Spinal cord (tissue), 10 donors: ENCODE data around the gene GRK5. TPM values are rescaled to one million over a fixed set of nuclear protein-coding genes. Genes with fewer than 3 reads are reported as not detected.
"Not testable (repeated sequence)": the region's sequence is repeated elsewhere in the genome, so short reads cannot be mapped to it uniquely, and the experiment has no call there.

Experiments used
- DNase-seq, 6 donors: peaks; one replicate each; pipeline versions ENCODE4 v3.0.0 to v3.0.0-alpha.2; 2013 to 2015; ENCODE audit warnings: low spot score in 6 of 6, low read depth in 4 of 6
- H3K27ac ChIP-seq: one replicate; pipeline ENCODE4 v1.5.1; 2013; ENCODE audit warnings: low read depth, low read length, control low read depth
- H3K27me3 ChIP-seq: one replicate; pipeline ENCODE4 v1.6.1; 2013; ENCODE audit warnings: low read length; ENCODE audit not compliant: control insufficient read depth, insufficient read depth
- H3K36me3 ChIP-seq: one replicate; pipeline ENCODE4 v1.6.1; 2013; ENCODE audit warnings: low read length; ENCODE audit not compliant: control insufficient read depth, insufficient read depth
- H3K4me1 ChIP-seq: one replicate; pipeline ENCODE4 v1.6.1; 2013; ENCODE audit warnings: low read length; ENCODE audit not compliant: control insufficient read depth, insufficient read depth
- H3K4me3 ChIP-seq: one replicate; pipeline ENCODE4 v1.5.1; 2013; ENCODE audit warnings: low read depth, low read length, control low read depth
- H3K9me3 ChIP-seq: one replicate; pipeline ENCODE4 v1.6.1; 2013; ENCODE audit warnings: low read length; ENCODE audit not compliant: control insufficient read depth, insufficient read depth
- WGBS: methylation state at CpG from one replicate; pipeline ENCODE4 v1.1.5; 2013; ENCODE audit warnings: missing lambda C conversion rate; ENCODE audit not compliant: insufficient coverage; 5-methylcytosine and 5-hydroxymethylcytosine counted together
- polyA plus RNA-seq, 2 donors: library from polyadenylated mRNA; unstranded; fragments of 120-200 nt; gene quantifications; one replicate each; pipeline ENCODE4 v1.2.1, GENCODE V29; 2013; ENCODE audit not compliant: insufficient read length in 2 of 2
- total RNA-seq, 2 donors: library from RNA; depleted of rRNA in 1 of 2; stranded (reverse); fragments of 120-200 nt in 1 of 2; fragments of >200 nt in 1 of 2; gene quantifications; one replicate each; pipeline versions ENCODE4 v1.2.3 to v1.2.4, GENCODE V29; 2013 to 2014
- donor health status: healthy.

The GRK5 gene
- total and polyA plus RNA-seq, 4 donors: 15.6 to 29.5 (median 25.6) TPM

- Histone ChIP-seq H3K27ac (peak overlapping the region; percentile 86), H3K4me3 (no peak overlapping the region), H3K9me3 (no peaks in the 10 kb centered on the region), H3K27me3 (no peaks in the 10 kb centered on the region), H3K4me1 (peaks cover 32% of the 10 kb centered on the region), H3K36me3 (no peaks in the 10 kb centered on the region)
- peak in 1 of 6 donors; percentile 74 for DNase-seq
- 48% methylated on average over 10 of the region's 16 CpGs for WGBS
Observed at GRCh38 chr10:119253433-119254174, 46.2 kb downstream of the GRK5 start.

- DNase-seq: no peak
- Histone ChIP-seq H3K9me3 (no peaks in the 10 kb centered on the region), H3K27me3 (no peaks in the 10 kb centered on the region), H3K27ac (peak overlapping the region; percentile 86), H3K4me3 (no peak overlapping the region), H3K4me1 (peaks cover 34% of the 10 kb centered on the region), H3K36me3 (no peaks in the 10 kb centered on the region)
- WGBS: 74% methylated on average over 3 of the region's 3 CpGs
Observed at GRCh38 chr10:119254335-119254734, 47.0 kb downstream of the GRK5 start.

- Histone ChIP-seq H3K27ac (no peak overlapping the region), H3K4me3 (no peak overlapping the region), H3K36me3 (no peaks in the 10 kb centered on the region), H3K27me3 (no peaks in the 10 kb centered on the region), H3K9me3 (no peaks in the 10 kb centered on the region), H3K4me1 (peaks cover 30% of the 10 kb centered on the region)
- DNase-seq: no peak
- 77% methylated on average over 7 of the region's 8 CpGs for WGBS
Observed at GRCh38 chr10:119256030-119256429, 48.7 kb downstream of the GRK5 start.

GRCh38 chr10:119256897-119257296 lies 49.5 kb downstream of the GRK5 start:
- no peak overlapping the region for H3K27ac ChIP-seq
- no peaks in the 10 kb centered on the region for H3K27me3 ChIP-seq
- no peak for DNase-seq
- WGBS: no CpG with 5 or more reads among the region's 5 CpGs
- H3K36me3 ChIP-seq: no peaks in the 10 kb centered on the region
- H3K4me1 ChIP-seq: peaks cover 29% of the 10 kb centered on the region
- H3K4me3 ChIP-seq: no peak overlapping the region
- H3K9me3 ChIP-seq: no peaks in the 10 kb centered on the region

- Histone ChIP-seq H3K9me3 (no peaks in the 10 kb centered on the region), H3K27ac (no peak overlapping the region), H3K4me3 (no peak overlapping the region), H3K4me1 (peaks cover 20% of the 10 kb centered on the region), H3K27me3 (no peaks in the 10 kb centered on the region), H3K36me3 (no peaks in the 10 kb centered on the region)
- no peak for DNase-seq
- no CpG with 5 or more reads among the region's 4 CpGs for WGBS
Observed at GRCh38 chr10:119257899-119258419, 50.6 kb downstream of the GRK5 start.

GRCh38 chr10:119259345-119259744 lies 52.0 kb downstream of the GRK5 start:
- Histone ChIP-seq H3K36me3 (no peaks in the 10 kb centered on the region), H3K9me3 (no peaks in the 10 kb centered on the region), H3K4me3 (no peak overlapping the region), H3K27ac (no peak overlapping the region), H3K4me1 (peaks cover 8% of the 10 kb centered on the region), H3K27me3 (no peaks in the 10 kb centered on the region)
- no peak for DNase-seq
- WGBS: 100% methylated on average over 1 of the region's 3 CpGs

GRCh38 chr10:119261016-119261415 lies 53.6 kb downstream of the GRK5 start:
- WGBS: 100% methylated on average over 3 of the region's 34 CpGs
- not testable (repeated sequence) for H3K4me3 ChIP-seq, H3K9me3 ChIP-seq, H3K27me3 ChIP-seq, H3K36me3 ChIP-seq, H3K27ac ChIP-seq, H3K4me1 ChIP-seq, DNase-seq

- Histone ChIP-seq H3K27ac (no peak overlapping the region), H3K27me3 (no peaks in the 10 kb centered on the region), H3K4me3 (no peak overlapping the region)
Observed at GRCh38 chr10:119263951-119264617, 56.7 kb downstream of the GRK5 start.

GRCh38 chr10:119265691-119266090 lies 58.3 kb downstream of the GRK5 start:
- no peak overlapping the region for H3K27ac ChIP-seq
- WGBS: 99% methylated on average over 6 of the region's 6 CpGs
- DNase-seq: no peak
- peaks cover 3% of the 10 kb centered on the region for H3K36me3 ChIP-seq
- H3K4me3 ChIP-seq: no peak overlapping the region
- H3K27me3 ChIP-seq: no peaks in the 10 kb centered on the region
- H3K9me3 ChIP-seq: no peaks in the 10 kb centered on the region
- no peaks in the 10 kb centered on the region for H3K4me1 ChIP-seq

More at GRCh38 chr10:119263951-119264617, 56.7 kb downstream of the GRK5 start:
- DNase-seq: no peak
- no peaks in the 10 kb centered on the region for H3K9me3 ChIP-seq
- 72% methylated on average over 3 of the region's 4 CpGs for WGBS
- H3K36me3 ChIP-seq: peaks cover 3% of the 10 kb centered on the region
- H3K4me1 ChIP-seq: no peaks in the 10 kb centered on the region
